Measurements from ENCODE around the gene BACH1. TPM values are rescaled to one million over a fixed set of nuclear protein-coding genes. Genes with fewer than 3 reads are reported as not detected.

BACH1 gene
- total RNA-seq, 2 experiments from 2014 or later = 18.6 to 38.4 TPM

DNA sequence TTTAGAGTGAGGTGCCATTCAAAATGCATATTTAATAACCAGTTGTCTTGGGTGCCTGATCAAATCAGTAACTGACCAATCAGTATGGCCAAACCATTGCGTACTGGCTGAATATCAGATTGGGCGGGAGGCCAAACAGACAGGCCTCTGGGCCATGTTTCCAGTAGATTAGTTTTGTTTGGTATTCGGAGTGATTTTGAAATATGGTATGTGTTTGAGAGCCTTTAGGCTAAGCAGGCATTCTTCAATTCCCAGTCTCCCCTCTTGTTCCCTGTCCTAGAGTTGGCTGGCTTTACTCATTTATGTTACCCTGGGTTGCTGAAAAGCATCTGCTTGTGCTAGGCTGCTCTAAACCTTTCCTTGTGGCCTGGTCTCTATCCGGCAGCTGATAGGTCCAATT, 80.1 kb downstream of the BACH1 start:
- Histone ChIP-seq H3K4me1 (ENCODE audit: insufficient read depth, low read length, poor library complexity, severe bottlenecking) (no peaks in the 10 kb centered on the region), H3K4me2 (ENCODE audit: low read length) (no peak overlapping the region), H3K9me3 (ENCODE audit: low read length) (no peaks in the 10 kb centered on the region), H3K9me2 (ENCODE audit: insufficient read depth, low read length) (no peaks in the 10 kb centered on the region), H3K4me3 (ENCODE audit: low read depth, low read length, poor library complexity, severe bottlenecking) (no peak overlapping the region), H3K36me3 (ENCODE audit: insufficient read depth, low read length) (no peaks in the 10 kb centered on the region), H3K27ac (ENCODE audit: low read depth, low read length, poor library complexity, severe bottlenecking) (no peak overlapping the region), H3K79me2 (ENCODE audit: insufficient read depth, low read depth, low read length) (no peaks in the 10 kb centered on the region), H4K20me1 (ENCODE audit: insufficient read depth, low read length) (no peaks in the 10 kb centered on the region), H2AFZ (ENCODE audit: low read length) (no peak overlapping the region)
- DNase-seq (ENCODE audit: low spot score) = no peak
- TF ChIP-seq CTCF (conservative IDR thresholded peaks at IDR 0.05; ENCODE audit: low read length) (no peak), EZH2phosphoT487 (IDR thresholded peaks at IDR 0.05; ENCODE audit: borderline replicate concordance, low read depth, low read length) (no peak)
- ChIA-PET CTCF (ENCODE audit: unreplicated experiment) (no interaction called here), POLR2A (interaction anchor here (0.6 kb wide), 1 partner anchor 291 kb away, joined by 4 read pairs; no protein-coding TSS in a partner anchor)
- no TSS peak for BruUV-seq (replicated peaks)
- intact Hi-C loops (cut with micrococcal nuclease; ENCODE audit: unreplicated experiment) = loop anchor here (10.0 kb wide), 2 partner anchors 144 to 466 kb away; no protein-coding TSS in a partner anchor

DNA sequence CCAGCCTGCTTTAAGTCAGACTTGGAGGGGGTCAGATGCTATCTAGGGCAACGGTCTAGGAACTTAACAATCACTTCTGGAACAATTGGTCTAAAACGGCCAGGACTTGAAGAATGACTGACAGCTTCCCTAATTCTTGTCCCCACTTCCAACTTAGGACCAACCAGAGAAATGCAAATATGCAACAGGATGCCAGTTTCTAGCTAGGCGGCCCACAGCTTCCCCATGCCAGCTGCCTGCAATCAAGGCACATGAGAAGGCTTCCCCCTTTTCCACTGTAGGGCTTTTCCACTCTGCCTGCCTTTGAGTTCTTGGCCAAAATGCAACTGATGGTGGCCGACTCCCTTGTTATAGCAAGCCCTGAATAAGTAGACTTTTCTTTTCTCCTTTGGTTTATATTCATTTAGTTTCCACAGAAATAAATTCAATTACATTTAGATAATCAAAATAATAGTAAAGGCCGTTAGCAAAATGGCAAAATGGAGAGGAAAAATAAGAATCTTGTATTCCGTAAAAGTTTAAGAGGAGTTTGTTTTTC, 80.9 kb downstream of the BACH1 start:
- no peak overlapping the region for H3K4me2 ChIP-seq (ENCODE audit: low read length)
- no peaks in the 10 kb centered on the region for H4K20me1 ChIP-seq (ENCODE audit: insufficient read depth, low read length)
- no peaks in the 10 kb centered on the region for H3K79me2 ChIP-seq (ENCODE audit: insufficient read depth, low read depth, low read length)
- no peak for TF ChIP-seq CTCF (conservative IDR thresholded peaks at IDR 0.05; ENCODE audit: low read length)
- no peak for TF ChIP-seq EZH2phosphoT487 (IDR thresholded peaks at IDR 0.05; ENCODE audit: borderline replicate concordance, low read depth, low read length)
- H3K4me1 ChIP-seq (ENCODE audit: insufficient read depth, low read length, poor library complexity, severe bottlenecking) = no peaks in the 10 kb centered on the region
- intact Hi-C loops (cut with micrococcal nuclease; ENCODE audit: unreplicated experiment) = loop anchor here (10.0 kb wide), 2 partner anchors 145 to 465 kb away; no protein-coding TSS in a partner anchor
- H3K9me3 ChIP-seq (ENCODE audit: low read length) = no peaks in the 10 kb centered on the region
- no TSS peak for BruUV-seq (replicated peaks)
- no peaks in the 10 kb centered on the region for H3K9me2 ChIP-seq (ENCODE audit: insufficient read depth, low read length)
- no peak overlapping the region for H3K4me3 ChIP-seq (ENCODE audit: low read depth, low read length, poor library complexity, severe bottlenecking)
- DNase-seq (ENCODE audit: low spot score) = no peak
- no peak overlapping the region for H3K27ac ChIP-seq (ENCODE audit: low read depth, low read length, poor library complexity, severe bottlenecking)
- H3K36me3 ChIP-seq (ENCODE audit: insufficient read depth, low read length) = no peaks in the 10 kb centered on the region
- CTCF ChIA-PET (ENCODE audit: unreplicated experiment) = no interaction called here
- no peak overlapping the region for H2AFZ ChIP-seq (ENCODE audit: low read length)
- POLR2A ChIA-PET = no interaction called here

DNA sequence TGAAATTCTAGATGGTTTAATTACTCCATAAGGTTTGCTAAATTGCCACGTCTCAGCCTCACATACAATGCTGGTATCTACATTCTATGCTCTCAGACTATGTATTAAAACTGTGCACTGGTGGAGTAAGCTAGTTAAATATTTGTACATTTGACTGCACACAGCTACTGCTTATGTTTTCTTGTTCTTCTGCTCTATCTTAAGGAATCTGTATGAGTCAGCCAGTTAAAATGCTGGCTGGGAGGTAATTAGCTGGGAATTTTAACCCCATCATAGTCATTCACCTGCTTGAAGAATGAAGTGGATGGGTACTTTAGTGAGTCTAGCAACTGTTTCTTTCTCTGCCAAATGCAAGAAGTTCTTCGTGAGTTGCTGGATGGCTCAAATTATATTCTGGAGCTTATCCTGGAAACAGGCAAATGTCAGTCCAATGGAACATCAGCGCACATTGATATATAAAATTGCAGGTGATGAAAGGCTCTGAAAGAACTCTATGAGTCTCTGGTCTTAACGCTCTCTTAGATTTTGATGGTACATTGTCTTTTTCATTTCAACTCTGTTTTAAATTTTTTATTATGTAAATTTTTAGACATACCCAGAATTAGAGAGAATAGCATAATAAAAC, 83.4 kb downstream of the BACH1 start:
- Histone ChIP-seq H3K4me3 (ENCODE audit: low read depth, low read length, poor library complexity, severe bottlenecking) (no peak overlapping the region), H3K9me3 (ENCODE audit: low read length) (no peaks in the 10 kb centered on the region), H3K4me2 (ENCODE audit: low read length) (no peak overlapping the region), H3K4me1 (ENCODE audit: insufficient read depth, low read length, poor library complexity, severe bottlenecking) (no peaks in the 10 kb centered on the region), H4K20me1 (ENCODE audit: insufficient read depth, low read length) (no peaks in the 10 kb centered on the region), H3K9me2 (ENCODE audit: insufficient read depth, low read length) (no peaks in the 10 kb centered on the region), H3K79me2 (ENCODE audit: insufficient read depth, low read depth, low read length) (no peaks in the 10 kb centered on the region), H3K36me3 (ENCODE audit: insufficient read depth, low read length) (no peaks in the 10 kb centered on the region), H2AFZ (ENCODE audit: low read length) (no peak overlapping the region), H3K27ac (ENCODE audit: low read depth, low read length, poor library complexity, severe bottlenecking) (no peak overlapping the region)
- intact Hi-C loops (cut with micrococcal nuclease; ENCODE audit: unreplicated experiment) = no loop called here
- TF ChIP-seq EZH2phosphoT487 (IDR thresholded peaks at IDR 0.05; ENCODE audit: borderline replicate concordance, low read depth, low read length) = no peak
- no peak for TF ChIP-seq CTCF (conservative IDR thresholded peaks at IDR 0.05; ENCODE audit: low read length)
- DNase-seq (ENCODE audit: low spot score) = no peak
- BruUV-seq (replicated peaks) = no TSS peak
- ChIA-PET POLR2A (no interaction called here), CTCF (ENCODE audit: unreplicated experiment) (no interaction called here)

Measured in OCI-LY7 (cell line).